ENCODE measurements around the gene MATN4. TPM values are rescaled to one million over a fixed set of nuclear protein-coding genes. Genes with fewer than 3 reads are reported as not detected.

MATN4 gene
- total RNA-seq, 1 experiment from 2014 or later, result 0.64 TPM

GRCh38 chr20:45339799-45340198 lies 31.7 kb upstream of the MATN4 start:
- Histone ChIP-seq H4K20me1 (ENCODE audit: insufficient read depth) (0 out of 2 replicates have a peak, but pooled peaks cover 3% of the 10 kb centered on the region), H3K4me1 (ENCODE audit: control insufficient read depth in 1 of 2, insufficient read depth in 2 of 2, low read length in 2 of 2) (peaks cover 84 to 95% of the 10 kb centered on the region in 2 experiments), H3K4me2 (ENCODE audit: low read length) (peak overlapping the region; percentile 91), H3K9me2 (ENCODE audit: insufficient read depth) (no peaks in the 10 kb centered on the region), H3K27me3 (ENCODE audit: insufficient read depth, low read length) (no peaks in the 10 kb centered on the region), H3K4me3 (replicated peaks in 1 of 2; ENCODE audit: low read depth in 1 of 2, low read length in 2 of 2) (no peak overlapping the region), H2AFZ (ENCODE audit: low read depth, low read length, poor library complexity, severe bottlenecking) (no peak overlapping the region), H3K9me3 (ENCODE audit: control insufficient read depth in 1 of 2, insufficient read depth in 1 of 2, low read depth in 1 of 2, low read length in 2 of 2) (no peaks in the 10 kb centered on the region), H3K9ac (ENCODE audit: low read length) (peak overlapping the region; percentile 80), H3K79me2 (ENCODE audit: insufficient read depth, low read length) (peaks cover 100% of the 10 kb centered on the region), H3K27ac (ENCODE audit: low read depth, low read length) (peak overlapping the region; percentile 84), H3K36me3 (ENCODE audit: control insufficient read depth in 1 of 2, insufficient read depth in 2 of 2, low read length in 2 of 2) (peaks cover 3 to 25% of the 10 kb centered on the region in 2 experiments; a peak in 2 of 4 replicates)
- intact Hi-C loops (cut with micrococcal nuclease), result no loop called here
- no TSS peak for BruUV-seq (replicated peaks)
- ATAC-seq, result no peak
- no peak for TF ChIP-seq FOSL1 (IDR thresholded peaks at IDR 0.05; ENCODE audit: low read depth)
- no peak for TF ChIP-seq ZFX (IDR thresholded peaks at IDR 0.05)
- TF ChIP-seq EZH2phosphoT487 (IDR thresholded peaks at IDR 0.05; ENCODE audit: borderline replicate concordance), result no peak
- ChIA-PET RAD21 (ENCODE audit: low non-redundant PET in 1 of 2, low total read pairs in 2 of 2, uncharacterized antibody in 2 of 2, unreplicated experiment in 2 of 2) (no interaction called here), CTCF (interaction anchor here (1.5 kb wide), 2 partner anchors 28 to 97 kb away, joined by 3 to 4 read pairs; no protein-coding TSS in a partner anchor), POLR2A (interaction anchor here (1.4 kb wide), 1 partner anchor 20 kb away, joined by 3 read pairs; no protein-coding TSS in a partner anchor)
- no peak for DNase-seq (ENCODE audit: low read depth, low spot score)

GRCh38 chr20:45339084-45339483 lies 31.0 kb upstream of the MATN4 start:
- DNase-seq (ENCODE audit: low read depth, low spot score) (no peak), ATAC-seq (no peak)
- RAD21 ChIA-PET (ENCODE audit: low non-redundant PET in 1 of 2, low total read pairs in 2 of 2, uncharacterized antibody in 2 of 2, unreplicated experiment in 2 of 2), result no interaction called here
- BruUV-seq (replicated peaks), result no TSS peak
- Histone ChIP-seq H4K20me1 (ENCODE audit: insufficient read depth) (0 out of 2 replicates have a peak, but pooled peaks cover 3% of the 10 kb centered on the region), H3K36me3 (ENCODE audit: control insufficient read depth in 1 of 2, insufficient read depth in 2 of 2, low read length in 2 of 2) (peaks cover 6 to 26% of the 10 kb centered on the region in 2 experiments; a peak in 2 of 4 replicates), H3K79me2 (ENCODE audit: insufficient read depth, low read length) (peaks cover 96% of the 10 kb centered on the region), H3K9me2 (ENCODE audit: insufficient read depth) (no peaks in the 10 kb centered on the region), H3K9me3 (ENCODE audit: control insufficient read depth in 1 of 2, insufficient read depth in 1 of 2, low read depth in 1 of 2, low read length in 2 of 2) (no peaks in the 10 kb centered on the region), H3K27ac (ENCODE audit: low read depth, low read length) (peak overlapping the region; percentile 84), H3K27me3 (ENCODE audit: insufficient read depth, low read length) (no peaks in the 10 kb centered on the region), H3K4me1 (ENCODE audit: control insufficient read depth in 1 of 2, insufficient read depth in 2 of 2, low read length in 2 of 2) (peaks cover 77 to 88% of the 10 kb centered on the region in 2 experiments), H3K4me3 (replicated peaks in 1 of 2; ENCODE audit: low read depth in 1 of 2, low read length in 2 of 2) (peak overlapping the region in 1 of 2 experiments; percentile 14; a peak in 2 of 4 replicates), H3K4me2 (ENCODE audit: low read length) (peak overlapping the region; percentile 91), H2AFZ (ENCODE audit: low read depth, low read length, poor library complexity, severe bottlenecking) (no peak overlapping the region), H3K9ac (ENCODE audit: low read length) (peak overlapping the region; percentile 80)
- intact Hi-C loops (cut with micrococcal nuclease), result no loop called here
- CTCF ChIA-PET, result interaction anchor here (1.5 kb wide), 2 partner anchors 27 to 98 kb away, joined by 3 to 4 read pairs; no protein-coding TSS in a partner anchor
- POLR2A ChIA-PET, result no interaction called here
- no peak for TF ChIP-seq SP1 (IDR thresholded peaks at IDR 0.05; ENCODE audit: low read depth)
- no peak for TF ChIP-seq ELF1 (IDR thresholded peaks at IDR 0.05; ENCODE audit: borderline replicate concordance, low read depth)
- TF ChIP-seq ZNF274 (IDR thresholded peaks at IDR 0.05; ENCODE audit: low read depth, low read length), result no peak
- no peak for TF ChIP-seq SRF (IDR thresholded peaks at IDR 0.05; ENCODE audit: low read depth)
- no peak for TF ChIP-seq YY1 (IDR thresholded peaks at IDR 0.05; ENCODE audit: extremely low read depth, insufficient replicate concordance, low read depth, low read length)
- TF ChIP-seq ZFX (IDR thresholded peaks at IDR 0.05), result no peak
- TF ChIP-seq EGR1 (IDR thresholded peaks at IDR 0.05; ENCODE audit: low read depth), result no peak
- no peak for TF ChIP-seq POLR2AphosphoS5 (IDR thresholded peaks at IDR 0.05; ENCODE audit: low read depth, low read length)
- TF ChIP-seq REST (IDR thresholded peaks at IDR 0.05; ENCODE audit: low read depth), result no peak
- no peak for TF ChIP-seq ATF3 (IDR thresholded peaks at IDR 0.05)
- TF ChIP-seq SIN3A (IDR thresholded peaks at IDR 0.05; ENCODE audit: low read depth), result no peak
- no peak for TF ChIP-seq EZH2phosphoT487 (IDR thresholded peaks at IDR 0.05; ENCODE audit: borderline replicate concordance)
- TF ChIP-seq ZBTB33 (IDR thresholded peaks at IDR 0.05; ENCODE audit: extremely low read depth, insufficient replicate concordance, low read length), result no peak
- TF ChIP-seq POLR2A (IDR thresholded peaks at IDR 0.05; ENCODE audit: borderline replicate concordance, extremely low read depth, insufficient read depth, insufficient read length), result no peak
